ENCODE results near the gene GTF3C6.
"Not testable (repeated sequence)": the region's sequence is repeated elsewhere in the genome, so short reads cannot be mapped to it uniquely, and the experiment has no call there.

The GTF3C6 gene

GRCh38 chr6:110951986-110952794, 6.3 kb upstream of the GTF3C6 start:
- DNase-seq (ENCODE audit: low read depth), result no peak

GRCh38 chr6:110953633-110954303, 4.7 kb upstream of the GTF3C6 start:
- H3K4me3 ChIP-seq (ENCODE audit: low read depth, low read length), result no peak overlapping the region
- DNase-seq (ENCODE audit: low read depth), result no peak
- no peak for TF ChIP-seq CTCF (IDR thresholded peaks at IDR 0.05; ENCODE audit: insufficient read depth, low read depth, low read length, missing control alignments)

More at GRCh38 chr6:110951986-110952794, 6.3 kb upstream of the GTF3C6 start:
- H3K4me3 ChIP-seq (ENCODE audit: low read depth, low read length), result no peak overlapping the region
- TF ChIP-seq CTCF (IDR thresholded peaks at IDR 0.05; ENCODE audit: insufficient read depth, low read depth, low read length, missing control alignments), result no peak

- no peak for DNase-seq (ENCODE audit: low read depth)
- H3K4me3 ChIP-seq (ENCODE audit: low read depth, low read length), result no peak overlapping the region
- no peak for TF ChIP-seq CTCF (IDR thresholded peaks at IDR 0.05; ENCODE audit: insufficient read depth, low read depth, low read length, missing control alignments)
Observed at GRCh38 chr6:110960014-110960390, 1.5 kb downstream of the GTF3C6 start.

GRCh38 chr6:110962636-110963035, 4.1 kb downstream of the GTF3C6 start:
- not testable (repeated sequence) for H3K4me3 ChIP-seq (ENCODE audit: low read depth, low read length); DNase-seq (ENCODE audit: low read depth)

GRCh38 chr6:110965629-110966229, 7.2 kb downstream of the GTF3C6 start:
- H3K4me3 ChIP-seq (ENCODE audit: low read depth, low read length), result no peak overlapping the region
- DNase-seq (ENCODE audit: low read depth), result no peak
- no peak for TF ChIP-seq CTCF (IDR thresholded peaks at IDR 0.05; ENCODE audit: insufficient read depth, low read depth, low read length, missing control alignments)

- DNase-seq (ENCODE audit: low read depth); H3K4me3 ChIP-seq (ENCODE audit: low read depth, low read length): not testable (repeated sequence)
Observed at GRCh38 chr6:110968661-110969060, 10.2 kb downstream of the GTF3C6 start.

- no peak overlapping the region for H3K4me3 ChIP-seq (ENCODE audit: low read depth, low read length)
- no peak for DNase-seq (ENCODE audit: low read depth)
- TF ChIP-seq CTCF (IDR thresholded peaks at IDR 0.05; ENCODE audit: insufficient read depth, low read depth, low read length, missing control alignments), result no peak
Observed at GRCh38 chr6:110971468-110971867, 13.0 kb downstream of the GTF3C6 start.
